ENCODE data around the gene ZNF483. TPM values are rescaled to one million over a fixed set of nuclear protein-coding genes. Genes with fewer than 3 reads are reported as not detected.
"Not testable (repeated sequence)": the region's sequence is repeated elsewhere in the genome, so short reads cannot be mapped to it uniquely, and the experiment has no call there.

ZNF483 gene
- total RNA-seq, 2 experiments from 2014 or later = 2.2 to 2.3 TPM

- no peaks in the 10 kb centered on the region for H3K36me3 Mint-ChIP-seq (ENCODE audit: low read depth)
- H3K27ac Mint-ChIP-seq = no peak overlapping the region
- ChIA-PET CTCF (no interaction called here), POLR2A (no interaction called here)
- H3K9me3 Mint-ChIP-seq (ENCODE audit: insufficient read depth) = no peaks in the 10 kb centered on the region
- H3K27me3 Mint-ChIP-seq (ENCODE audit: low read depth) = peaks cover 3% of the 10 kb centered on the region
- no peak overlapping the region for H3K4me3 Mint-ChIP-seq
- DNase-seq (no peak), ATAC-seq (no peak)
- H3K4me1 Mint-ChIP-seq (ENCODE audit: low read depth) = no peaks in the 10 kb centered on the region
Observed at GRCh38 chr9:111501648-111502047, 23.3 kb upstream of the ZNF483 start.

DNA sequence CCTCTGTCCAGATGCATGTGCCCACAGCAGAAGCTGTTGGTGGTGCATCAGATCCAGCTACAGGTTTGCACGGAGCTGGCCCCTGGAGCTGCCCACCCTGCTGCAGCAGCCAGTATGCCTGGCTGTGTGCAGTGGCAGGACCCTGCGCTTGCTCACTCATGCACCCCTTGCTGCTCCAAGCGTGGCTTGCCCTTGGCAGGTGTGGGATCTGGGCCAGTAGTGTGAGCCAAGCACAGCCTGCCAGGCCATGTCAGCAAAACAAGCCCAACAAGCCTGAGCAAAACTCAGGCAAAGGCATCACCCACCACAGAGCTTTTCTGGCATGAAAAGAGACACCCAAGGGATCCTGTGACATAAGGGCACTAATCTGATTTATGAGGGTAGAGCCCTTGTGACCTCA lies 22.5 kb upstream of the ZNF483 start:
- DNase-seq = no peak
- CTCF ChIA-PET = no interaction called here
- POLR2A ChIA-PET = no interaction called here
- Mint-ChIP-seq H3K9me3 (ENCODE audit: insufficient read depth) (no peaks in the 10 kb centered on the region), H3K4me3 (no peak overlapping the region), H3K36me3 (ENCODE audit: low read depth) (no peaks in the 10 kb centered on the region), H3K4me1 (ENCODE audit: low read depth) (no peaks in the 10 kb centered on the region), H3K27ac (no peak overlapping the region), H3K27me3 (ENCODE audit: low read depth) (peaks cover 3% of the 10 kb centered on the region)
- ATAC-seq = no peak

DNA sequence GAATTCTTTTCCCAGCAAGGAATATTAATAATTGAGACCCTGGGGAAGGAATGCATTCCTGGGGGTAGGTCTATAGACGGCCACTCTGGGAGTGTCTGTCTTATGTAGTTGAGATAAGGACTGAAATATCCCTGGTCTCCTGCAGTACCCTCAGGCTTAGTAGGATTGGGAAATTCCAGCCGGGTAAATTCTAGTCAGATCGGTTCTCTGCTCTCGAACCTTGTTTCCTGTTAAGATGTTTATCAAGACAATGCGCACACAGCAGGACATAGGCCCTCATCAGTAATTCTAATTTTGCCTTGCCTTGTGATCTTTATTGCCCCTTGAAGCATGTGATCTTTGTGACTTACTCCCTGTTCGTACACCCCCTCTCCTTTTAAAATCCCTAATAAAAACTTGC lies 13.4 kb upstream of the ZNF483 start:
- DNase-seq; H3K36me3 Mint-ChIP-seq (ENCODE audit: low read depth); H3K4me3 Mint-ChIP-seq; POLR2A ChIA-PET; H3K4me1 Mint-ChIP-seq (ENCODE audit: low read depth); CTCF ChIA-PET; ATAC-seq; H3K9me3 Mint-ChIP-seq (ENCODE audit: insufficient read depth); H3K27ac Mint-ChIP-seq; H3K27me3 Mint-ChIP-seq (ENCODE audit: low read depth): not testable (repeated sequence)

GRCh38 chr9:111514967-111515366 lies 10.0 kb upstream of the ZNF483 start:
- no peak for ATAC-seq
- ChIA-PET POLR2A (no interaction called here), CTCF (no interaction called here)
- Mint-ChIP-seq H3K27me3 (ENCODE audit: low read depth) (no peaks in the 10 kb centered on the region), H3K4me3 (no peak overlapping the region), H3K36me3 (ENCODE audit: low read depth) (no peaks in the 10 kb centered on the region), H3K9me3 (ENCODE audit: insufficient read depth) (peaks cover 6% of the 10 kb centered on the region), H3K4me1 (ENCODE audit: low read depth) (no peaks in the 10 kb centered on the region), H3K27ac (no peak overlapping the region)
- no peak for DNase-seq

DNA sequence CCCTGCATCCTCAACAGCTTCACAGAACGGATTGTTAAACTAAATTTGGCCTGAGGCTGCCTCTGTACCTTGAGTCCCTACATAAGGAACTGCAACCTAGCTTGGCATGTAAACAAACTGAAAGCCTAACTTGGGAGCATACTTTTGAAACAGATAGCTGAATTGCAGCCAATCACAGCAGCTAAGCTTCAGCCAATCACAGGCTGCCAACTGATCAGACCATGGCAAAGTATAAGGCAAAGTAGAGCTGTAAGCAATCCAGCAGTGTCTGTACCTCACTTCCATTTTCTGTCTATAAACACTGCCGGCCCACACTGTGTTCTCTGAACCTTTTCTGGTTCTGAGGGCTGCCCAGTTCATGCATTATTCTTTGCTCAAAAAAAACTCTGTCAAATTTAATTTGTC lies 8.9 kb upstream of the ZNF483 start:
- no peaks in the 10 kb centered on the region for H3K36me3 Mint-ChIP-seq (ENCODE audit: low read depth)
- H3K4me1 Mint-ChIP-seq (ENCODE audit: low read depth) = no peaks in the 10 kb centered on the region
- H3K27ac Mint-ChIP-seq = no peak overlapping the region
- H3K4me3 Mint-ChIP-seq = no peak overlapping the region
- H3K27me3 Mint-ChIP-seq (ENCODE audit: low read depth) = peaks cover 3% of the 10 kb centered on the region
- DNase-seq (no peak), ATAC-seq (no peak)
- ChIA-PET POLR2A (no interaction called here), CTCF (no interaction called here)
- H3K9me3 Mint-ChIP-seq (ENCODE audit: insufficient read depth) = peaks cover 2% of the 10 kb centered on the region

GRCh38 chr9:111524731-111525055 lies 286 bp upstream of the ZNF483 start:
- peaks cover 12% of the 10 kb centered on the region for H3K36me3 Mint-ChIP-seq (ENCODE audit: low read depth)
- H3K27me3 Mint-ChIP-seq (ENCODE audit: low read depth) = peaks cover 7% of the 10 kb centered on the region
- no peak overlapping the region for H3K27ac Mint-ChIP-seq
- peaks cover 25% of the 10 kb centered on the region for H3K4me1 Mint-ChIP-seq (ENCODE audit: low read depth)
- CTCF ChIA-PET = no interaction called here
- peak overlapping the region; percentile 85 for H3K4me3 Mint-ChIP-seq
- DNase-seq = no peak
- H3K9me3 Mint-ChIP-seq (ENCODE audit: insufficient read depth) = no peaks in the 10 kb centered on the region
- no peak for ATAC-seq
- POLR2A ChIA-PET = interaction anchor here (0.8 kb wide), 1 partner anchor 48 kb away, joined by 3 read pairs; no protein-coding TSS in a partner anchor

GRCh38 chr9:111527347-111527746 lies 2.4 kb downstream of the ZNF483 start:
- POLR2A ChIA-PET = no interaction called here
- DNase-seq (peak; percentile 29), ATAC-seq (no peak)
- H3K27me3 Mint-ChIP-seq (ENCODE audit: low read depth) = peaks cover 3% of the 10 kb centered on the region
- H3K4me3 Mint-ChIP-seq = no peak overlapping the region
- H3K36me3 Mint-ChIP-seq (ENCODE audit: low read depth) = peaks cover 12% of the 10 kb centered on the region
- no peak overlapping the region for H3K27ac Mint-ChIP-seq
- no peaks in the 10 kb centered on the region for H3K9me3 Mint-ChIP-seq (ENCODE audit: insufficient read depth)
- CTCF ChIA-PET = no interaction called here
- peaks cover 25% of the 10 kb centered on the region for H3K4me1 Mint-ChIP-seq (ENCODE audit: low read depth)

DNA sequence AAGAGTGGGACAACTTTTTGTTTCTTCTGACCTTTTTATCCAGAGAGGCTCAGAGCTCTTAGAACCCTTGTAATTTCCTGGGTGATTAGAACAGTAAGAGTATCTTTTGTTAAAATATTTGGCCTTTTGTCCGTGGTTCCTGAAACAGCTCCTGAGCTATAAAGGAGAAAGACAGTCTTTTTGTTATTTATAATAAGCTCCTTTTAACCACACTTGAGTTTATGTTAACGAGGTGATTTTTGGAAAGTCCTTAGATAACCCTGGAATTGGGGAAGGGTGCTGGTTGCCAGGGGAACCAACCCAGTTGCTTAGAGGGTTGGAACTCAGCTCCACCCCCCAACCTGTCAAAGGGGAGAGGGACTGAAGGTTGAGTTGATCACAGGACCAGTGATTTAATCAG lies 4.8 kb downstream of the ZNF483 start:
- H3K27ac Mint-ChIP-seq = no peak overlapping the region
- H3K9me3 Mint-ChIP-seq (ENCODE audit: insufficient read depth) = peaks cover 4% of the 10 kb centered on the region
- CTCF ChIA-PET = interaction anchor here (0.6 kb wide), 1 partner anchor 317 kb away, joined by 4 read pairs; no protein-coding TSS in a partner anchor
- H3K4me3 Mint-ChIP-seq = no peak overlapping the region
- DNase-seq (no peak), ATAC-seq (no peak)
- H3K36me3 Mint-ChIP-seq (ENCODE audit: low read depth) = peaks cover 19% of the 10 kb centered on the region
- POLR2A ChIA-PET = no interaction called here
- no peaks in the 10 kb centered on the region for H3K27me3 Mint-ChIP-seq (ENCODE audit: low read depth)
- peaks cover 25% of the 10 kb centered on the region for H3K4me1 Mint-ChIP-seq (ENCODE audit: low read depth)

GRCh38 chr9:111531716-111532115 lies 6.7 kb downstream of the ZNF483 start:
- no peaks in the 10 kb centered on the region for H3K27me3 Mint-ChIP-seq (ENCODE audit: low read depth)
- CTCF ChIA-PET = no interaction called here
- no peak for DNase-seq
- POLR2A ChIA-PET = no interaction called here
- H3K9me3 Mint-ChIP-seq (ENCODE audit: insufficient read depth) = peaks cover 8% of the 10 kb centered on the region
- H3K4me1 Mint-ChIP-seq (ENCODE audit: low read depth) = peaks cover 10% of the 10 kb centered on the region
- no peak overlapping the region for H3K4me3 Mint-ChIP-seq
- H3K27ac Mint-ChIP-seq = no peak overlapping the region
- H3K36me3 Mint-ChIP-seq (ENCODE audit: low read depth) = peaks cover 18% of the 10 kb centered on the region
- no peak for ATAC-seq

DNA sequence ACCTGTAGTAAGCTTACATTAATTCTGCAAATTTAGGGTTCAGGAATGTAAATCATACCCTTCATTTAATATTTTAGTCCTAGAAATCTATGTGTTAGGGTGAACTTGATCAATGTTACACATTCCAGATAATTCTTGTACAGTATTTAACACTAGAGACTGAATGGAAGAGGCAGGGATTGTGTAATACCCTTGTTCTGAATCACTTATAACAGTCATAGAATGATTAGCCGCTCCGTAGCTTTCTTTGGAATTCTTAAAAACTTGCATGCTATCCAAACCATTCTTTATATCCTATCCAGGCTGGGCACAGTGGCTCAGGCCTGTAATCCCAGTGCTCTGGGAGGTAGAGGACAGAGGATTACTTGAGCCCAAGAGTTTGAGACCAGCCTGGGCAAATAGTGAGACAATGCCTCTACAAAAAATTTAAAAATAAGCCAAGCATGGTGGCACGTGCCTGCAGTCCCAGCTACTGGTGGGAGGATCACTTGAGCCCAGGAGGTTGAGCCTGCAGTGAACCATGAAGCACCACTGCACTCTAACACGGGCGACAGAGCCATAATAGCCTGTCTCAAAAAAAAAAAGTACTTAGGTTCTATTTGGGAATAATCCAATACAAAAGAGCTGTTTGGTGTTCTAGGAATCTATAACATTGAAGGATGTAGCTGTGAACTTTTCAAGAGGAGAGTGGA lies 8.3 kb downstream of the ZNF483 start:
- no peak for ATAC-seq
- no peak for DNase-seq
- Mint-ChIP-seq H3K27me3 (ENCODE audit: low read depth) (no peaks in the 10 kb centered on the region), H3K9me3 (ENCODE audit: insufficient read depth) (peaks cover 8% of the 10 kb centered on the region), H3K4me3 (no peak overlapping the region), H3K4me1 (ENCODE audit: low read depth) (no peaks in the 10 kb centered on the region), H3K27ac (no peak overlapping the region), H3K36me3 (ENCODE audit: low read depth) (peaks cover 14% of the 10 kb centered on the region)
- ChIA-PET POLR2A (no interaction called here), CTCF (no interaction called here)

GRCh38 chr9:111542497-111543254 lies 17.7 kb downstream of the ZNF483 start:
- peaks cover 71% of the 10 kb centered on the region for H3K9me3 Mint-ChIP-seq (ENCODE audit: insufficient read depth)
- ChIA-PET CTCF (no interaction called here), POLR2A (no interaction called here)
- no peaks in the 10 kb centered on the region for H3K4me1 Mint-ChIP-seq (ENCODE audit: low read depth)
- peaks cover 34% of the 10 kb centered on the region for H3K36me3 Mint-ChIP-seq (ENCODE audit: low read depth)
- no peaks in the 10 kb centered on the region for H3K27me3 Mint-ChIP-seq (ENCODE audit: low read depth)
- no peak for ATAC-seq
- no peak overlapping the region for H3K27ac Mint-ChIP-seq
- no peak for DNase-seq
- H3K4me3 Mint-ChIP-seq = no peak overlapping the region

GRCh38 chr9:111548623-111549022 lies 23.6 kb downstream of the ZNF483 start:
- Mint-ChIP-seq H3K4me1 (ENCODE audit: low read depth) (no peaks in the 10 kb centered on the region), H3K36me3 (ENCODE audit: low read depth) (peaks cover 19% of the 10 kb centered on the region), H3K27ac (no peak overlapping the region), H3K27me3 (ENCODE audit: low read depth) (no peaks in the 10 kb centered on the region), H3K9me3 (ENCODE audit: insufficient read depth) (peaks cover 40% of the 10 kb centered on the region), H3K4me3 (no peak overlapping the region)
- ATAC-seq = no peak
- POLR2A ChIA-PET = no interaction called here
- no peak for DNase-seq
- CTCF ChIA-PET = no interaction called here

DNA sequence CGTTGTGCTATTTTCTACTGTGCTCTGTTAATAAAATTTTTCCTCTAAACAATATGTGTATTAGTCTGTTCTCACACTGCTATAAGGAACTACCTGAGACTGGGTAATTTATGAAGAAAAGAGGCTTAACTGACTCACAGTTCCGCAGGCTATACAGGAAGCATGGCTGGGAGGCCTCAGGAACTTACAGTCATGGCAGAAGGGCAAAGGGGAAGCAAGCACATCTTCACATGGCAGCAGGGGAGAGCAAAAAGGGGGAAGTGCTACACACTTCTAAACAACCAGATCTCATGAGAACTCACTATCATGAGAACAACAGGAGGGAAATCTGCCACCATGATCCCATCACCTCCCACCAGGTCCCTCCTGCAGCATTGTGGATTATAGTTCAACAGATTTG lies 30.4 kb downstream of the ZNF483 start:
- POLR2A ChIA-PET; H3K36me3 Mint-ChIP-seq (ENCODE audit: low read depth); H3K27ac Mint-ChIP-seq; ATAC-seq; DNase-seq; H3K4me3 Mint-ChIP-seq; H3K27me3 Mint-ChIP-seq (ENCODE audit: low read depth); CTCF ChIA-PET; H3K4me1 Mint-ChIP-seq (ENCODE audit: low read depth): not testable (repeated sequence)
- peaks cover 19% of the 10 kb centered on the region for H3K9me3 Mint-ChIP-seq (ENCODE audit: insufficient read depth)
